Muscle of leg (tissue), 11 donors: ENCODE data around the gene CD248. TPM values are rescaled to one million over a fixed set of nuclear protein-coding genes. Genes with fewer than 3 reads are reported as not detected.
"Not testable (repeated sequence)": the region's sequence is repeated elsewhere in the genome, so short reads cannot be mapped to it uniquely, and the experiment has no call there.

Source experiments
- DNase-seq: peaks from one replicate; pipeline ENCODE4 v3.0.0; 2013
- H3K27ac ChIP-seq: one replicate; pipeline ENCODE4 v1.5.1; 2013; ENCODE audit warnings: mild to moderate bottlenecking, low read length, control low read depth
- H3K27me3 ChIP-seq: one replicate; pipeline ENCODE4 v1.6.1; 2013; ENCODE audit warnings: low read length; ENCODE audit not compliant: control insufficient read depth, insufficient read depth
- H3K36me3 ChIP-seq: one replicate; pipeline ENCODE4 v1.6.1; 2013; ENCODE audit warnings: low read length; ENCODE audit not compliant: control insufficient read depth, insufficient read depth
- H3K4me1 ChIP-seq: one replicate; pipeline ENCODE4 v1.6.1; 2013; ENCODE audit warnings: low read length; ENCODE audit not compliant: control insufficient read depth, insufficient read depth
- H3K4me3 ChIP-seq: one replicate; pipeline ENCODE4 v1.5.1; 2013; ENCODE audit warnings: low read length, control low read depth
- H3K9me3 ChIP-seq: replicated peaks from 2 replicates; pipeline ENCODE4 v1.6.1; 2013; ENCODE audit warnings: low read depth, low read length; ENCODE audit not compliant: control insufficient read depth
- WGBS: methylation state at CpG from one replicate; pipeline ENCODE4 v1.1.5; 2013; ENCODE audit warnings: missing lambda C conversion rate; ENCODE audit not compliant: insufficient coverage; 5-methylcytosine and 5-hydroxymethylcytosine counted together
- polyA plus RNA-seq, 8 donors: library from polyadenylated mRNA; unstranded; fragments of 120-200 nt; gene quantifications; one replicate each; pipeline versions ENCODE4 v1.2.1 to v1.2.3, GENCODE V29; 2013; ENCODE audit warnings: inconsistent platforms in 1 of 8, low replicate concordance in 1 of 8; ENCODE audit not compliant: insufficient read length in 8 of 8, insufficient read depth in 1 of 8
- total RNA-seq: library from RNA; stranded (reverse); fragments of 120-200 nt; gene quantifications from one replicate; pipeline ENCODE4 v1.2.4, GENCODE V29; 2013

CD248 gene
- total and polyA plus RNA-seq, 9 donors = 24.5 to 134 (median 97.4) TPM

DNA sequence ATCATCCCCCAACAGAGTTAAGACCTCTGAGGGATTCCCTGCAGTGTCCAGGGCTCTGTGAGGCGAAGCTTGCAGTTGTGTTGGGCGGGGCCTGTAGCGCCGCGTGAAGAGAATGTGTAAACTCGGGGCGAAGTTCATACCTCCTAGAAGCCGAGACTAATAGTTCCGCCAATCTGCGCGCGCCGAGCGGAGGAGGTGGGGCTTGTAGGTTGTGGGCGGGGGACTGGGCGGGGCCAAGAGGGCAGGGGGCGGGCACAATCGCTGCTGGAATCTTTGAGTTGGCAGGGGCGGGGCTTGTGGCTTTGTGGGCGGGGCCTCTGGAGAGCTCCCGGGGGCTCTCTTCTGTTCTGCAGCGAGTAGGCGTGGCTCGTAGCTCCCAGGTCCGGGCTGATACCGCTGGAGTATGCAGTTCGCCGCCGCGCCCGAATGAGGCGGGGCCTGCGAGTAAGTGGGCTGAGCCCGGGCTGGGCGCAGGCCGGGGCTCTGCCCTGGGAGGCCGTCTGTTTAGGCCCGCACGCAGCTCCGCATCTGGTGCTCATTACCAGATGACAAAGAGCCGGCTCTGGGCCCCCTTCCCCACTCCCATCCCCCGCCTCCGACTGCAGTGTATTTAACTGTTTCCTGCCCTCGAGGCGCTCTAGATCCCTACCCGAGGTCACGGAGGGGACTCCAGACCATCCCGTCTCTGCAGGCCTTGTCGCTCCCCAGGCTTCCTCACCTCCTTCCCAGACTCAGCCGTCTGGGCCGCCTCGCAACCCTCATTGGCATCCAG lies 4.1 kb downstream of the CD248 start:
- peak overlapping the region; percentile 97 for H3K27ac ChIP-seq
- H3K9me3 ChIP-seq = no peaks in the 10 kb centered on the region
- H3K4me1 ChIP-seq = peaks cover 50% of the 10 kb centered on the region
- H3K4me3 ChIP-seq = peak overlapping the region; percentile 62
- peaks cover 15% of the 10 kb centered on the region for H3K27me3 ChIP-seq
- 1% methylated on average over 47 of the region's 52 CpGs for WGBS
- no peaks in the 10 kb centered on the region for H3K36me3 ChIP-seq
- peak; percentile 99 for DNase-seq

DNA sequence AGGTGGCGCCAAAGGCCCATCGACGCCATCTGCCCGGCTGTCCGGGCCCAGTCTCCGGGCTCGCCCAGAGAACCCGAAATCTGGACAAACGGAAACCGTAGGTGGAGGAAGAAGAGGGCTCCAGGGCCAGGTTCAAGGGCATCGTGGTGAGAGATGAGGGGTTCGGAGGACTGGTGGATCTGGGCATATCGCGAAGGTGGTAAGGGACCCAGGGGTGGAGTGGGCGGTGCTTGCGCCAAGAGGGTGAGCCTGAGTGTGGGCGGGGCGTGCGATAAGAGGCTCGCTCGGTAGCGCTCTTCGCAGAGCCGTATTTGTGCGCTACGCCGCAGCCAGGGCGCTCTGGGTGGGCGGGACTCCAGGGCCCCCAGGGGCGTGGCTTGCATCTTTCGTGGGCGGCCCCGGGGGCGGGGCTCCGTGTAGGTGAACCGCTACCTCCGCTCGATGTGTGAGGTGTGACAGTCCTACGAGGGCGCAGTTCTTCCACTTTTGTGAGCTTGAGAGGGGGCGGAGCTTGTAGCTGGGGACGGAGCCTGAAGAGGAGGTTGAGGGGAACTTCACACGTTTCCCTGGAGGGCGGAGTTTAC lies 4.8 kb downstream of the CD248 start:
- peak; percentile 95 for DNase-seq
- Histone ChIP-seq H3K27ac (peak overlapping the region; percentile 97), H3K9me3 (no peaks in the 10 kb centered on the region), H3K4me1 (peaks cover 43% of the 10 kb centered on the region), H3K4me3 (peak overlapping the region; percentile 62), H3K27me3 (peaks cover 19% of the 10 kb centered on the region), H3K36me3 (no peaks in the 10 kb centered on the region)
- under 1% methylated on average over 44 of the region's 44 CpGs for WGBS

DNA sequence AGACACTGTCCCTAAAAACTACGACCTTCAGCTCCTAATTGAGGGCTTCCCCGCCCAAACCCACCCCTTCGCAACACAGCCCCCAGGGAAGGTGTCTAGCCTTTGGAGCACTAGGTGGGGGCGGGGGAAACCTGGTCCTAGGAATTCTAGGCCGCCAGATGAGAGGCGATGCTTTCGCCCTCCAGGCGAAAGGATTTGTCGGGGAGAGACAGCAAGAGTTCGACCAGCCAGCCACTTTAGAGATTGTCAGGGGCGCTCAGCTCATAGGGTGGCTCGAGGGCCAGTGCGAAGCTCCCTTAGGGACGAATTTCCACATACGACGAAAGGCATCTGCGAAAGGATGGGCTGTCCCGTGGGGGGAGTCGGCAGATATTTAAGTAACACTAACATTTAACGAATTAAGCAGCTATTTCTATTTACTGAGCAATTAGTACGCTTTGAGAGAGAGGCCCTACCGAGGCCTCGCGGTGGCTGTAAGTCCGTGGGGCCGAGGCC lies 5.3 kb downstream of the CD248 start:
- Histone ChIP-seq H3K4me1 (peaks cover 38% of the 10 kb centered on the region), H3K9me3 (no peaks in the 10 kb centered on the region), H3K27ac (peak overlapping the region; percentile 97), H3K4me3 (peak overlapping the region; percentile 62), H3K27me3 (peaks cover 19% of the 10 kb centered on the region), H3K36me3 (no peaks in the 10 kb centered on the region)
- DNase-seq = no peak
- WGBS = 9% methylated on average over 14 of the region's 26 CpGs

DNA sequence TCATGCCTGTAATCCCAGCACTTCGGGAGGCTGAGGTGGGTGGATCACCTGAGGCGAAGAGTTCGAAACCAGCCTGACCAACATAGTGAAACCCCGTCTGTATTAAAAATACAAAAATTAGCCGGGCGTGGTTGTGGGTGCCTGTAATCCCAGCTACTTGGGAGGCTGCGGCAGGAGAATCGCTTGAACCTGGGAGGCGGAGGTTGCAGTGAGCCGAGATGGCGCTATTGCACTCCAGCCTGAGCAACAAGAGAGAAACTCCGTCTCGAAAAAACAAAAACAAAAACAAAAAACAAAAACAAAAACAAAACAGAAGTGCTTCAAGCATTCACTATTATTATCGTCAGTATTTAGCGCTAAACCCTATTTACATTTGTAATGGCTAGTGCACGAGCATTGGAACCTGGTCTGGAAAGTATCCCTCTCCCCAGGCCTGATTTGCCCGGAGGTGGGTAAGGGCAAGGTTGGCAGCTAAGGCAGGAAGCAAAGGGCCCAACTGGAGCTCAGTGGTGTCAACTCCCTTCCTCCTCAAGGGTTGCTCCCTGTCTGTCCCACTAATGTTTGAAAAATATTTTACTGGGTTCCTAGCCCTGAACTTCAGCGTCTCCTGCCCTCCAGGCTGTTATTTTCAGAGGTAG lies 5.9 kb downstream of the CD248 start:
- Histone ChIP-seq H3K27me3 (peaks cover 19% of the 10 kb centered on the region), H3K4me1 (peaks cover 33% of the 10 kb centered on the region)
- 87% methylated on average over 5 of the region's 18 CpGs for WGBS
- H3K4me3 ChIP-seq, H3K36me3 ChIP-seq, H3K9me3 ChIP-seq, H3K27ac ChIP-seq, DNase-seq: not testable (repeated sequence)

DNA sequence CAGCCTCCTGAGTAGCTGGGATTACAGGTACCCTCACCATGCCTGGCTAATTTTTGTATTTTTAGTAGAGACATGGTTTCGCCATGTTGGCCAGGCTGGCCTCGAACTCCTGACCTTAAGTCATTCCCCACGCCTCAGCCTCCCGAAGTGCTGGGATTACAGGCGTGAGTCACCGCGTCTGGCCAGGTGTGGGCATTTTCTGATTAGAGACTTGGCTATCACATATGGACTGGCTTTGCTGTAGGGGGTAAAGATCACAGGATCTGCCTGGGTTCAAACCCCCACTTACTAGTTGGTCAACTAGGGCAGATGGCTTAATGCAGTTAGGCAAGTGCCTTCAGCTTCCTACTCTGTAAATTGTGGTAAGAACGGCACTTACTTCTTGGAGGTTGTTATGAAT lies 6.5 kb downstream of the CD248 start:
- peaks cover 29% of the 10 kb centered on the region for H3K4me1 ChIP-seq
- WGBS = no CpG with 5 or more reads among the region's 8 CpGs
- no peak for DNase-seq
- no peak overlapping the region for H3K4me3 ChIP-seq
- H3K36me3 ChIP-seq = no peaks in the 10 kb centered on the region
- H3K27ac ChIP-seq = no peak overlapping the region
- no peaks in the 10 kb centered on the region for H3K9me3 ChIP-seq
- H3K27me3 ChIP-seq = peaks cover 19% of the 10 kb centered on the region

DNA sequence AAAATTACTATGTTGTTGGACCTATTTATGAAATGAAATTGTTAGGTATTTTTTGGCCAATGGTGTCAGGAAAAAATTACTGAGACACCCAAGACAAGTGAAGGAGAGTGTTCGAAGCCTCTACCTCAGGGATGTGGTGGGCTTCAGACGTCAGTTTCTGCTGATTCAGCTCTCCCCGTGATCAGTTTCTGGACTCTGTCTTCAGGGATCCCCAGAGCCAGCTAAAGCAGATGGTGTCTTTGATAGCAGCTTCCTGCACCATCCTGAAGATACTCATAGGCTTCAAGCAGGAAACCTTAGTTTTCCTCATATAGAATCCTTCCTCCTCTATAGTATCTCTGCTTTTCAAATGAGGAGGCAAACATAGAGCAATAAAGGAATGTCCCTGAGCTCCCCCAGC lies 7.4 kb downstream of the CD248 start:
- 43% methylated on average over 3 of the region's 3 CpGs for WGBS
- H3K36me3 ChIP-seq = no peaks in the 10 kb centered on the region
- no peak for DNase-seq
- no peak overlapping the region for H3K4me3 ChIP-seq
- H3K4me1 ChIP-seq = peaks cover 22% of the 10 kb centered on the region
- H3K9me3 ChIP-seq = no peaks in the 10 kb centered on the region
- peaks cover 14% of the 10 kb centered on the region for H3K27me3 ChIP-seq
- no peak overlapping the region for H3K27ac ChIP-seq

DNA sequence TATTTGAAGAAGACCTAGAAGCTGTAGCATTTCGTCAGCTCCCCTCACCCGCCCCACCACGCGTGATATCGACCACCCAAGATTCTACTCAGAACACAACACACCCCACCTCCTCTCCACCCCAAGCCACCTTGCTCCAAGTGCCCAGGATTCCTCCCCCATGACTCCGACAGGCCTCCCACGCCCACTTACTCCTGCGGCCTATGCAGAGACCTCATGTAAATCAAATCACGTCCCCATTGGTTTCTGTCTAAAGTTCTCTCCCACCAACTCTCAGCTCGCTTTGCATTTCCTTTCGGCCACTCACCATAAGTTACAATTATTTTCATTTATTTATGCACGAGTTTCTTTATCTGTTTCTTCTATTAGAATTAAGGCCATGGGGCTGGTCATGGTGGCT lies 14.2 kb downstream of the CD248 start:
- Histone ChIP-seq H3K4me3 (no peak overlapping the region), H3K4me1 (no peaks in the 10 kb centered on the region), H3K9me3 (no peaks in the 10 kb centered on the region), H3K27ac (no peak overlapping the region), H3K36me3 (no peaks in the 10 kb centered on the region), H3K27me3 (peaks cover 4% of the 10 kb centered on the region)
- WGBS = 82% methylated on average over 9 of the region's 12 CpGs
- no peak for DNase-seq

DNA sequence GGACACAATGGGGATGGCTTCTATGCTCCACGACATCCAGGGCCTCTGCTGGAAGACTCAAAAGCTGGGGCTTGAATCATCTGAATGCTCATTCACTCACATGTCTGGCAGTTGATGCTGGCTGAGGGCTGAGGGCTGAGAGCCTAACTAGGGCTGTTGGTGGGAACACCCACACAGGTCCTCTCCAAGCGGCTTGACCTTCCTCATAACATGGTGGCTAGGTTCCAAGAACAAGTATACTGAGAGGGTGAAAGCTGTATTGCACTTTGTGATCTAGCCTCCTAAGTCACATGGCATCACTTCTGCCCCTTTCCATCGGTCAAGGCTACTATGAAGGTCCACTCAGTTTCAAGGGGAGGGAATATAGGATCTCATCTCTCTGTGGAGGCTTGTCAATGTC lies 17.7 kb downstream of the CD248 start:
- H3K27me3 ChIP-seq = peaks cover 3% of the 10 kb centered on the region
- no peak overlapping the region for H3K4me3 ChIP-seq
- no peak overlapping the region for H3K27ac ChIP-seq
- no peak for DNase-seq
- 40% methylated on average over 1 of the region's 3 CpGs for WGBS
- no peaks in the 10 kb centered on the region for H3K9me3 ChIP-seq
- no peaks in the 10 kb centered on the region for H3K36me3 ChIP-seq
- no peaks in the 10 kb centered on the region for H3K4me1 ChIP-seq

DNA sequence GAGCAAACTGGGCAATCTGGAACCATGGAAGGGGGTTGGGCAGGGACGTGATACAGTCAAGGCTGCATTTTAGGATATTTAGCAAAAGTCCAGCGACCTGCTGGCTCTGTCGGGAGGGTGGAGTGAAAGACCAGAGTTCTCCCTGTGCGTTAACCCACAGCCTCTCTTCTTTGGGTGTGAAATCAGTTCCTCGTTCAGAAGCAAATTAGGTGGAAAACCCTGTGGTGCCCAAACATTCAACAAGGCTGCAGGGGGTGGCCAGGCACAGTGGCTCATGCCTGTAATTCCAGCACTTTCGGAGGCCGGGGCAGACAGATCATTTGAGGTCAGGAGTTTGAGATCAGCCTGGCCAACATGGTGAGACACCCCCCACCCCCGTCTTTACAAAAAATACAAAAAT lies 19.2 kb downstream of the CD248 start:
- Histone ChIP-seq H3K4me3 (no peak overlapping the region), H3K27me3 (peaks cover 18% of the 10 kb centered on the region), H3K36me3 (no peaks in the 10 kb centered on the region), H3K27ac (no peak overlapping the region), H3K9me3 (no peaks in the 10 kb centered on the region), H3K4me1 (no peaks in the 10 kb centered on the region)
- WGBS = 54% methylated on average over 5 of the region's 8 CpGs
- no peak for DNase-seq
